Breast epithelium (tissue), 3 donors: ENCODE measurements around the gene FOXN3.

Source experiments
- POLR2A ChIP-seq: fragments of 450-650 bp; IDR thresholded peaks from one replicate; pipeline ENCODE4 v1.6.1; 2016; ENCODE audit warnings: antibody characterized with exemption, mild to moderate bottlenecking, moderate library complexity
- POLR2AphosphoS5 ChIP-seq, 3 donors: sonication (generic); formaldehyde crosslinking; IDR thresholded peaks; one replicate each; pipeline ENCODE4 v1.6.1; 2017; ENCODE audit warnings: antibody characterized with exemption in 3 of 3
- TF ChIP-seq, protein P1 (sequence below), 3 donors: fragments of 450-650 bp; IDR thresholded peaks; one replicate each; pipeline ENCODE4 v1.5.1; 2016 to 2017; ENCODE audit warnings: antibody characterized with exemption in 3 of 3, mild to moderate bottlenecking in 3 of 3, moderate library complexity in 3 of 3

DNA sequence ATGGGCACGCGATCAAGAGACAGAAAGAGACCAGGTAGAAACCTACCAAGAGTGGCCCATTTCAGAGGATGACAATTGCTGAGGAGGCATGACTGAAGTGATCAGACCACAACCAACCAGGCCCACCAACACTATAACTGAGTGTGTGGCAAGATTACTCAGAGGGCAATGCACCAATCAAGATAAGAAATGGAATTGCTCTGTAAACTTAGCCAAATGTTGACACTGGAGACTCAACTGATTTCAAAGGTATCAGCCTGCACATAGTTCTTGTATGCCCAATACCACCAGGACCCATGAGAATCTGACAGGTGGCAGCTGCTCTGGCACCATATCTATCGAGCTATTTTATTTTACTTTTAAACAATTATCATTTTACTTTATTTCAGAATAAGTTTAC, 128.9 kb downstream of the FOXN3 start:
- TF ChIP-seq, protein P1, sequence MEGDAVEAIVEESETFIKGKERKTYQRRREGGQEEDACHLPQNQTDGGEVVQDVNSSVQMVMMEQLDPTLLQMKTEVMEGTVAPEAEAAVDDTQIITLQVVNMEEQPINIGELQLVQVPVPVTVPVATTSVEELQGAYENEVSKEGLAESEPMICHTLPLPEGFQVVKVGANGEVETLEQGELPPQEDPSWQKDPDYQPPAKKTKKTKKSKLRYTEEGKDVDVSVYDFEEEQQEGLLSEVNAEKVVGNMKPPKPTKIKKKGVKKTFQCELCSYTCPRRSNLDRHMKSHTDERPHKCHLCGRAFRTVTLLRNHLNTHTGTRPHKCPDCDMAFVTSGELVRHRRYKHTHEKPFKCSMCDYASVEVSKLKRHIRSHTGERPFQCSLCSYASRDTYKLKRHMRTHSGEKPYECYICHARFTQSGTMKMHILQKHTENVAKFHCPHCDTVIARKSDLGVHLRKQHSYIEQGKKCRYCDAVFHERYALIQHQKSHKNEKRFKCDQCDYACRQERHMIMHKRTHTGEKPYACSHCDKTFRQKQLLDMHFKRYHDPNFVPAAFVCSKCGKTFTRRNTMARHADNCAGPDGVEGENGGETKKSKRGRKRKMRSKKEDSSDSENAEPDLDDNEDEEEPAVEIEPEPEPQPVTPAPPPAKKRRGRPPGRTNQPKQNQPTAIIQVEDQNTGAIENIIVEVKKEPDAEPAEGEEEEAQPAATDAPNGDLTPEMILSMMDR (IDR thresholded peaks at IDR 0.05) = no peak
- TF ChIP-seq POLR2AphosphoS5 (IDR thresholded peaks at IDR 0.05) (no peak), POLR2A (no peak)
